Measurements from ENCODE around the gene GLTP. TPM values are rescaled to one million over a fixed set of nuclear protein-coding genes. Genes with fewer than 3 reads are reported as not detected.

The GLTP gene
- total and polyA plus RNA-seq, 4 donors = 31.2 to 49.2 (median 40.8) TPM

- DNase-seq (no peak), ATAC-seq (ENCODE audit: insufficient read depth, low FRiP score) (no peak)
- H3K9ac ChIP-seq (ENCODE audit: insufficient read depth in 1 of 2, low read length in 2 of 2) = no peak overlapping the region
- WGBS, 2 donors = 88 to 96% methylated on average over 25 to 26 of the region's 26 CpGs
- H3K9me3 ChIP-seq (ENCODE audit: control insufficient read depth in 4 of 4, insufficient read depth in 3 of 4, low read length in 3 of 4) = no peaks in the 10 kb centered on the region
- H3K4me3 ChIP-seq = no peak overlapping the region
- H3K4me1 ChIP-seq (ENCODE audit: control insufficient read depth in 5 of 5, insufficient read depth in 5 of 5, low read length in 5 of 5) = no peaks in the 10 kb centered on the region
- H3K36me3 ChIP-seq (ENCODE audit: control insufficient read depth in 4 of 4, insufficient read depth in 4 of 4, low read length in 4 of 4) = peaks cover 25 to 47% (median 31%) of the 10 kb centered on the region in 4 donors
- no peaks in the 10 kb centered on the region for H3K27me3 ChIP-seq (ENCODE audit: control insufficient read depth in 3 of 3, insufficient read depth in 3 of 3, low read length in 2 of 3)
- H3K27ac ChIP-seq (ENCODE audit: low read depth in 1 of 2, low read length in 1 of 2) = no peak overlapping the region
- TF ChIP-seq CTCF (IDR thresholded peaks at IDR 0.05; ENCODE audit: control extremely low read depth, extremely low read depth) = no peak
Measured at GRCh38 chr12:109915171-109916040, 35.1 kb upstream of the GLTP start.

- no peak for TF ChIP-seq CTCF (IDR thresholded peaks at IDR 0.05; ENCODE audit: control extremely low read depth, extremely low read depth)
- no peak overlapping the region for H3K27ac ChIP-seq (ENCODE audit: low read depth in 1 of 2, low read length in 1 of 2)
- H3K36me3 ChIP-seq (ENCODE audit: control insufficient read depth in 4 of 4, insufficient read depth in 4 of 4, low read length in 4 of 4) = peaks cover 22 to 44% (median 29%) of the 10 kb centered on the region in 4 donors
- H3K9ac ChIP-seq (ENCODE audit: insufficient read depth in 1 of 2, low read length in 2 of 2) = no peak overlapping the region
- H3K4me3 ChIP-seq = no peak overlapping the region
- no peaks in the 10 kb centered on the region for H3K4me1 ChIP-seq (ENCODE audit: control insufficient read depth in 5 of 5, insufficient read depth in 5 of 5, low read length in 5 of 5)
- H3K27me3 ChIP-seq (ENCODE audit: control insufficient read depth in 3 of 3, insufficient read depth in 3 of 3, low read length in 2 of 3) = no peaks in the 10 kb centered on the region
- H3K9me3 ChIP-seq (ENCODE audit: control insufficient read depth in 4 of 4, insufficient read depth in 3 of 4, low read length in 3 of 4) = no peaks in the 10 kb centered on the region
- 94 to 96% methylated on average over 16 of the region's 16 CpGs for WGBS, 2 donors
- DNase-seq (no peak), ATAC-seq (ENCODE audit: insufficient read depth, low FRiP score) (no peak)
Measured at GRCh38 chr12:109914461-109914860, 34.1 kb upstream of the GLTP start.

- TF ChIP-seq CTCF (IDR thresholded peaks at IDR 0.05; ENCODE audit: control extremely low read depth, extremely low read depth) = no peak
- H3K4me1 ChIP-seq (ENCODE audit: control insufficient read depth in 5 of 5, insufficient read depth in 5 of 5, low read length in 5 of 5) = no peaks in the 10 kb centered on the region
- no peaks in the 10 kb centered on the region for H3K9me3 ChIP-seq (ENCODE audit: control insufficient read depth in 4 of 4, insufficient read depth in 3 of 4, low read length in 3 of 4)
- WGBS, 2 donors = 83 to 93% methylated on average over 12 of the region's 12 CpGs
- no peaks in the 10 kb centered on the region for H3K27me3 ChIP-seq (ENCODE audit: control insufficient read depth in 3 of 3, insufficient read depth in 3 of 3, low read length in 2 of 3)
- peaks cover 25 to 48% (median 34%) of the 10 kb centered on the region in 4 donors for H3K36me3 ChIP-seq (ENCODE audit: control insufficient read depth in 4 of 4, insufficient read depth in 4 of 4, low read length in 4 of 4)
- H3K27ac ChIP-seq (ENCODE audit: low read depth in 1 of 2, low read length in 1 of 2) = no peak overlapping the region
- no peak overlapping the region for H3K9ac ChIP-seq (ENCODE audit: insufficient read depth in 1 of 2, low read length in 2 of 2)
- ATAC-seq (ENCODE audit: insufficient read depth, low FRiP score) (no peak), DNase-seq (no peak)
- no peak overlapping the region for H3K4me3 ChIP-seq
Measured at GRCh38 chr12:109912855-109913321, 32.5 kb upstream of the GLTP start.

Data from lung (tissue), 12 donors.